GM23338 (cell line): ENCODE results near the gene SASH3. TPM values are rescaled to one million over a fixed set of nuclear protein-coding genes. Genes with fewer than 3 reads are reported as not detected.

Experiments
- ATAC-seq: fragments of 200-7000 bp; cut with Tn5 transposase; 3 replicates; pipeline ENCODE4 v1.9.1; 2020
- DNase-seq: peaks from one replicate; pipeline ENCODE4 v3.0.0-alpha.2; 2015; ENCODE audit warnings: low spot score
- H2AFZ ChIP-seq: fragments of 200-600 bp; sonication (generic); 2 replicates; pipeline ENCODE4 v1.8.0; 2016; ENCODE audit warnings: antibody characterized with exemption, mild to moderate bottlenecking, moderate library complexity
- H3F3A ChIP-seq: fragments of 200-600 bp; sonication (generic); replicated peaks from 2 replicates; pipeline ENCODE4 v1.8.0; 2017; ENCODE audit warnings: antibody characterized with exemption, mixed run types, low read depth
- H3K27ac ChIP-seq: fragments of 200-600 bp; sonication (generic); 2 replicates; pipeline ENCODE4 v1.6.1; 2016; ENCODE audit warnings: low read depth
- H3K27me3 ChIP-seq: fragments of 200-600 bp; sonication (generic); 2 replicates; pipeline ENCODE4 v1.8.0; 2016; ENCODE audit warnings: mild to moderate bottlenecking, mixed run types, moderate library complexity; ENCODE audit not compliant: insufficient read depth
- H3K36me3 ChIP-seq: fragments of 200-600 bp; sonication (generic); 2 replicates; pipeline ENCODE4 v1.8.0; 2016; ENCODE audit warnings: mild to moderate bottlenecking; ENCODE audit not compliant: insufficient read depth
- H3K4me1 ChIP-seq: fragments of 200-600 bp; sonication (generic); 2 replicates; pipeline ENCODE4 v1.8.0; 2016; ENCODE audit warnings: mild to moderate bottlenecking, moderate library complexity; ENCODE audit not compliant: insufficient read depth
- H3K4me2 ChIP-seq: fragments of 200-600 bp; sonication (generic); 2 replicates; pipeline ENCODE4 v1.7.1; 2017; ENCODE audit warnings: mixed run types
- H3K4me3 ChIP-seq: fragments of 200-600 bp; sonication (generic); 2 replicates; pipeline ENCODE4 v1.6.1; 2016; ENCODE audit warnings: mixed run types
- H3K79me2 ChIP-seq: fragments of 200-600 bp; sonication (generic); replicated peaks from 2 replicates; pipeline ENCODE4 v1.8.0; 2017; ENCODE audit warnings: mild to moderate bottlenecking; ENCODE audit not compliant: insufficient read depth
- H3K9me2 ChIP-seq: fragments of 200-600 bp; sonication (generic); 2 replicates; pipeline ENCODE4 v1.8.0; 2017; ENCODE audit not compliant: insufficient read depth
- H4K20me1 ChIP-seq: fragments of 200-600 bp; sonication (generic); replicated peaks from 2 replicates; pipeline ENCODE4 v1.8.0; 2017; ENCODE audit warnings: mild to moderate bottlenecking; ENCODE audit not compliant: insufficient read depth
- H3K27ac Mint-ChIP-seq: 2 replicates; pipeline ENCODE4 v1.8.0; 2020; ENCODE audit warnings: inconsistent platforms, mild to moderate bottlenecking, moderate library complexity, mixed read lengths
- H3K27me3 Mint-ChIP-seq: 3 replicates; pipeline ENCODE4 v1.8.0; 2022; ENCODE audit warnings: low read depth, mild to moderate bottlenecking, moderate library complexity, mixed read lengths, inconsistent platforms; ENCODE audit not compliant: insufficient read depth, poor library complexity
- H3K36me3 Mint-ChIP-seq: 3 replicates; pipeline ENCODE4 v1.8.0; 2021; ENCODE audit warnings: low read depth, mild to moderate bottlenecking, inconsistent platforms, moderate library complexity, mixed read lengths
- H3K4me1 Mint-ChIP-seq: 3 replicates; pipeline ENCODE4 v1.8.0; 2020; ENCODE audit warnings: mild to moderate bottlenecking, inconsistent platforms, mixed read lengths
- H3K4me3 Mint-ChIP-seq: 3 replicates; pipeline ENCODE4 v1.8.0; 2021; ENCODE audit warnings: moderate library complexity, mild to moderate bottlenecking, inconsistent platforms, mixed read lengths
- H3K9me3 Mint-ChIP-seq: 3 replicates; pipeline ENCODE4 v1.8.0; 2020; ENCODE audit warnings: moderate library complexity, mild to moderate bottlenecking, inconsistent platforms, mixed read lengths
- CREB1 ChIP-seq: fragments of 250-450 bp; sonication (Bioruptor Pico); IDR thresholded peaks from 2 replicates; pipeline ENCODE4 v1.5.0; 2020; ENCODE audit warnings: low read depth, mild to moderate bottlenecking, moderate library complexity
- EZH2 ChIP-seq: fragments of 200-600 bp; sonication (generic); IDR thresholded peaks from one replicate; pipeline ENCODE4 v1.8.0; 2017; ENCODE audit warnings: antibody characterized with exemption, mild to moderate bottlenecking, low read depth; ENCODE audit not compliant: unreplicated experiment
- EZH2phosphoT487 ChIP-seq: fragments of 200-600 bp; sonication (generic); IDR thresholded peaks from one replicate; pipeline ENCODE4 v1.8.1; 2018; ENCODE audit warnings: antibody characterized with exemption; ENCODE audit not compliant: unreplicated experiment
- JUNB ChIP-seq: IDR thresholded peaks from one replicate; pipeline ENCODE4 v1.6.1; 2016; ENCODE audit warnings: antibody characterized with exemption; ENCODE audit not compliant: unreplicated experiment
- NANOG ChIP-seq: IDR thresholded peaks from 2 replicates; pipeline ENCODE4 v1.6.1; 2016; ENCODE audit warnings: antibody characterized with exemption, borderline replicate concordance
- POLR2AphosphoS5 ChIP-seq: IDR thresholded peaks from 2 replicates; pipeline ENCODE4 v1.6.1; 2016; ENCODE audit warnings: antibody characterized with exemption, low read depth
- STAT1 ChIP-seq: IDR thresholded peaks from one replicate; pipeline ENCODE4 v1.6.1; 2016; ENCODE audit warnings: antibody characterized with exemption; ENCODE audit not compliant: unreplicated experiment
- ZNF114 ChIP-seq: fragments of 250-450 bp; sonication (Bioruptor Pico); IDR thresholded peaks from 2 replicates; pipeline ENCODE4 v1.5.0; 2020; ENCODE audit warnings: mild to moderate bottlenecking, moderate library complexity
- ZNF331 ChIP-seq: fragments of 250-450 bp; sonication (Bioruptor Pico); IDR thresholded peaks from 2 replicates; pipeline ENCODE4 v1.5.0; 2020; ENCODE audit warnings: low read depth, mild to moderate bottlenecking, moderate library complexity
- polyA plus RNA-seq: library from polyadenylated mRNA; unstranded; fragments of >200 nt; fragmentation: Nextera tagmentation; extraction: Ambion mirVana; gene quantifications from 2 replicates; pipeline ENCODE4 v1.2.1, GENCODE V29; 2016
- total RNA-seq: library from RNA; depleted of rRNA; stranded (reverse); fragments of >200 nt; shearing (Covaris generic); gene quantifications from 2 replicates; pipeline ENCODE4 v1.2.3, GENCODE V29; 2014
- TF ChIP-seq, protein P1 (sequence below), 2 experiments: fragments of 200-600 bp in 1 of 2; sonication (generic) in 1 of 2; conservative IDR thresholded peaks; 2 replicates each; pipeline versions ENCODE4 v1.5.1 to v1.6.1; 2016 to 2017; ENCODE audit warnings: antibody characterized with exemption in 2 of 2, low read depth in 2 of 2, mild to moderate bottlenecking in 2 of 2, moderate library complexity in 1 of 2
- TF ChIP-seq, protein P2 (sequence below): IDR thresholded peaks from one replicate; pipeline ENCODE4 v1.6.1; 2018; ENCODE audit warnings: antibody characterized with exemption; ENCODE audit not compliant: unreplicated experiment
- TF ChIP-seq, protein P3 (sequence below): IDR thresholded peaks from 2 replicates; pipeline ENCODE4 v1.6.1; 2016; ENCODE audit warnings: antibody characterized with exemption
- TF ChIP-seq, protein P4 (sequence below): fragments of 250-450 bp; sonication (Bioruptor Pico); IDR thresholded peaks from 2 replicates; pipeline ENCODE4 v1.5.0; 2020; ENCODE audit warnings: mild to moderate bottlenecking, moderate library complexity

The SASH3 gene
- total and polyA plus RNA-seq, 2 experiments from 2014 or later: 0.18 TPM; not detected in 1

DNA sequence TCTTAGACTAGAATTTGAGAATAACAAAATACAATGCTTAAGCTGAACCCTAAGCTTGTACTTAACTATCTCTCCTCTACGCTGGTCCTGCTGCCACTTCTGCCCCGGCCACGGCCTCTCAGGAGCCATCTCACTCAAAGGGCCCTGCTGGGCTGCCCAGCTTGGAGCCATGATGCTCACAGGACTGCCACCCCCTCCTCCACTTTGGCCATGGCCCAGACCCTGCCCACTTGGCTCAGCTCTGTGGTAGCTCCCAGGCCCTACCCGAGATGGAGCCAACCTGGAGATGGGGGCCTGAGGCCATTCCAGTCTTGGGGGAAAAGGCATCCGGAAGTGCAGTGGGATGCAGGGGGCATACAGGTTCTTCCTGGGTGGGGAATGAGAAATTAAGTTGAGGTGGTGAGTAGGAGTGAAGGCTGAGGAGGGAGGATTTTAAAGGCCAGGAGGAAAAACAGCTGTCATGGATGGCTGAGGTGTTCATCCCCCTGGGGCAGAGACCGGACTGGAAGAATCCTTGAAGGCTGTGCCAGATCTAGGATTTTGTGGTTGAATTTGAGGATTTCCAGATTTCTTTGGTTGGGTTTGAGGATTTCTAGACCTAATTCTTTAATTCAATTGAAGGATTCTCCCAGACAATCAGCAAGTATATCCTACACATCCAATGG is 824 bp downstream of the SASH3 start:
- Histone ChIP-seq H3K4me1 (no peaks in the 10 kb centered on the region), H2AFZ (no peak overlapping the region), H3K4me2 (no peak overlapping the region), H3K27me3 (no peaks in the 10 kb centered on the region), H4K20me1 (no peaks in the 10 kb centered on the region), H3K79me2 (no peaks in the 10 kb centered on the region), H3K36me3 (no peaks in the 10 kb centered on the region), H3K27ac (no peak overlapping the region), H3F3A (no peaks in the 10 kb centered on the region), H3K4me3 (no peak overlapping the region), H3K9me2 (no peaks in the 10 kb centered on the region)
- Mint-ChIP-seq H3K27me3 (no peaks in the 10 kb centered on the region), H3K36me3 (no peaks in the 10 kb centered on the region), H3K9me3 (no peaks in the 10 kb centered on the region), H3K4me1 (no peaks in the 10 kb centered on the region; the same call in 1 of the 3 replicates), H3K4me3 (no peak overlapping the region), H3K27ac (no peak overlapping the region)
- DNase-seq (no peak), ATAC-seq (no peak)
- TF ChIP-seq, protein P1, sequence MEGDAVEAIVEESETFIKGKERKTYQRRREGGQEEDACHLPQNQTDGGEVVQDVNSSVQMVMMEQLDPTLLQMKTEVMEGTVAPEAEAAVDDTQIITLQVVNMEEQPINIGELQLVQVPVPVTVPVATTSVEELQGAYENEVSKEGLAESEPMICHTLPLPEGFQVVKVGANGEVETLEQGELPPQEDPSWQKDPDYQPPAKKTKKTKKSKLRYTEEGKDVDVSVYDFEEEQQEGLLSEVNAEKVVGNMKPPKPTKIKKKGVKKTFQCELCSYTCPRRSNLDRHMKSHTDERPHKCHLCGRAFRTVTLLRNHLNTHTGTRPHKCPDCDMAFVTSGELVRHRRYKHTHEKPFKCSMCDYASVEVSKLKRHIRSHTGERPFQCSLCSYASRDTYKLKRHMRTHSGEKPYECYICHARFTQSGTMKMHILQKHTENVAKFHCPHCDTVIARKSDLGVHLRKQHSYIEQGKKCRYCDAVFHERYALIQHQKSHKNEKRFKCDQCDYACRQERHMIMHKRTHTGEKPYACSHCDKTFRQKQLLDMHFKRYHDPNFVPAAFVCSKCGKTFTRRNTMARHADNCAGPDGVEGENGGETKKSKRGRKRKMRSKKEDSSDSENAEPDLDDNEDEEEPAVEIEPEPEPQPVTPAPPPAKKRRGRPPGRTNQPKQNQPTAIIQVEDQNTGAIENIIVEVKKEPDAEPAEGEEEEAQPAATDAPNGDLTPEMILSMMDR (conservative IDR thresholded peaks at IDR 0.05; ENCODE audit: low read depth in 2 of 2): no peak
- TF ChIP-seq NANOG (no peak), EZH2phosphoT487 (no peak), ZNF114 (CRISPR knock-in tag) (no peak), EZH2 (no peak), ZNF331 (CRISPR knock-in tag) (no peak), CREB1 (CRISPR knock-in tag) (no peak), POLR2AphosphoS5 (no peak), STAT1 (no peak), JUNB (no peak)
- TF ChIP-seq, protein P2, sequence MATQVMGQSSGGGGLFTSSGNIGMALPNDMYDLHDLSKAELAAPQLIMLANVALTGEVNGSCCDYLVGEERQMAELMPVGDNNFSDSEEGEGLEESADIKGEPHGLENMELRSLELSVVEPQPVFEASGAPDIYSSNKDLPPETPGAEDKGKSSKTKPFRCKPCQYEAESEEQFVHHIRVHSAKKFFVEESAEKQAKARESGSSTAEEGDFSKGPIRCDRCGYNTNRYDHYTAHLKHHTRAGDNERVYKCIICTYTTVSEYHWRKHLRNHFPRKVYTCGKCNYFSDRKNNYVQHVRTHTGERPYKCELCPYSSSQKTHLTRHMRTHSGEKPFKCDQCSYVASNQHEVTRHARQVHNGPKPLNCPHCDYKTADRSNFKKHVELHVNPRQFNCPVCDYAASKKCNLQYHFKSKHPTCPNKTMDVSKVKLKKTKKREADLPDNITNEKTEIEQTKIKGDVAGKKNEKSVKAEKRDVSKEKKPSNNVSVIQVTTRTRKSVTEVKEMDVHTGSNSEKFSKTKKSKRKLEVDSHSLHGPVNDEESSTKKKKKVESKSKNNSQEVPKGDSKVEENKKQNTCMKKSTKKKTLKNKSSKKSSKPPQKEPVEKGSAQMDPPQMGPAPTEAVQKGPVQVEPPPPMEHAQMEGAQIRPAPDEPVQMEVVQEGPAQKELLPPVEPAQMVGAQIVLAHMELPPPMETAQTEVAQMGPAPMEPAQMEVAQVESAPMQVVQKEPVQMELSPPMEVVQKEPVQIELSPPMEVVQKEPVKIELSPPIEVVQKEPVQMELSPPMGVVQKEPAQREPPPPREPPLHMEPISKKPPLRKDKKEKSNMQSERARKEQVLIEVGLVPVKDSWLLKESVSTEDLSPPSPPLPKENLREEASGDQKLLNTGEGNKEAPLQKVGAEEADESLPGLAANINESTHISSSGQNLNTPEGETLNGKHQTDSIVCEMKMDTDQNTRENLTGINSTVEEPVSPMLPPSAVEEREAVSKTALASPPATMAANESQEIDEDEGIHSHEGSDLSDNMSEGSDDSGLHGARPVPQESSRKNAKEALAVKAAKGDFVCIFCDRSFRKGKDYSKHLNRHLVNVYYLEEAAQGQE: no peak
- TF ChIP-seq, protein P3, sequence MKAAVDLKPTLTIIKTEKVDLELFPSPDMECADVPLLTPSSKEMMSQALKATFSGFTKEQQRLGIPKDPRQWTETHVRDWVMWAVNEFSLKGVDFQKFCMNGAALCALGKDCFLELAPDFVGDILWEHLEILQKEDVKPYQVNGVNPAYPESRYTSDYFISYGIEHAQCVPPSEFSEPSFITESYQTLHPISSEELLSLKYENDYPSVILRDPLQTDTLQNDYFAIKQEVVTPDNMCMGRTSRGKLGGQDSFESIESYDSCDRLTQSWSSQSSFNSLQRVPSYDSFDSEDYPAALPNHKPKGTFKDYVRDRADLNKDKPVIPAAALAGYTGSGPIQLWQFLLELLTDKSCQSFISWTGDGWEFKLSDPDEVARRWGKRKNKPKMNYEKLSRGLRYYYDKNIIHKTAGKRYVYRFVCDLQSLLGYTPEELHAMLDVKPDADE: no peak
- TF ChIP-seq, protein P4, sequence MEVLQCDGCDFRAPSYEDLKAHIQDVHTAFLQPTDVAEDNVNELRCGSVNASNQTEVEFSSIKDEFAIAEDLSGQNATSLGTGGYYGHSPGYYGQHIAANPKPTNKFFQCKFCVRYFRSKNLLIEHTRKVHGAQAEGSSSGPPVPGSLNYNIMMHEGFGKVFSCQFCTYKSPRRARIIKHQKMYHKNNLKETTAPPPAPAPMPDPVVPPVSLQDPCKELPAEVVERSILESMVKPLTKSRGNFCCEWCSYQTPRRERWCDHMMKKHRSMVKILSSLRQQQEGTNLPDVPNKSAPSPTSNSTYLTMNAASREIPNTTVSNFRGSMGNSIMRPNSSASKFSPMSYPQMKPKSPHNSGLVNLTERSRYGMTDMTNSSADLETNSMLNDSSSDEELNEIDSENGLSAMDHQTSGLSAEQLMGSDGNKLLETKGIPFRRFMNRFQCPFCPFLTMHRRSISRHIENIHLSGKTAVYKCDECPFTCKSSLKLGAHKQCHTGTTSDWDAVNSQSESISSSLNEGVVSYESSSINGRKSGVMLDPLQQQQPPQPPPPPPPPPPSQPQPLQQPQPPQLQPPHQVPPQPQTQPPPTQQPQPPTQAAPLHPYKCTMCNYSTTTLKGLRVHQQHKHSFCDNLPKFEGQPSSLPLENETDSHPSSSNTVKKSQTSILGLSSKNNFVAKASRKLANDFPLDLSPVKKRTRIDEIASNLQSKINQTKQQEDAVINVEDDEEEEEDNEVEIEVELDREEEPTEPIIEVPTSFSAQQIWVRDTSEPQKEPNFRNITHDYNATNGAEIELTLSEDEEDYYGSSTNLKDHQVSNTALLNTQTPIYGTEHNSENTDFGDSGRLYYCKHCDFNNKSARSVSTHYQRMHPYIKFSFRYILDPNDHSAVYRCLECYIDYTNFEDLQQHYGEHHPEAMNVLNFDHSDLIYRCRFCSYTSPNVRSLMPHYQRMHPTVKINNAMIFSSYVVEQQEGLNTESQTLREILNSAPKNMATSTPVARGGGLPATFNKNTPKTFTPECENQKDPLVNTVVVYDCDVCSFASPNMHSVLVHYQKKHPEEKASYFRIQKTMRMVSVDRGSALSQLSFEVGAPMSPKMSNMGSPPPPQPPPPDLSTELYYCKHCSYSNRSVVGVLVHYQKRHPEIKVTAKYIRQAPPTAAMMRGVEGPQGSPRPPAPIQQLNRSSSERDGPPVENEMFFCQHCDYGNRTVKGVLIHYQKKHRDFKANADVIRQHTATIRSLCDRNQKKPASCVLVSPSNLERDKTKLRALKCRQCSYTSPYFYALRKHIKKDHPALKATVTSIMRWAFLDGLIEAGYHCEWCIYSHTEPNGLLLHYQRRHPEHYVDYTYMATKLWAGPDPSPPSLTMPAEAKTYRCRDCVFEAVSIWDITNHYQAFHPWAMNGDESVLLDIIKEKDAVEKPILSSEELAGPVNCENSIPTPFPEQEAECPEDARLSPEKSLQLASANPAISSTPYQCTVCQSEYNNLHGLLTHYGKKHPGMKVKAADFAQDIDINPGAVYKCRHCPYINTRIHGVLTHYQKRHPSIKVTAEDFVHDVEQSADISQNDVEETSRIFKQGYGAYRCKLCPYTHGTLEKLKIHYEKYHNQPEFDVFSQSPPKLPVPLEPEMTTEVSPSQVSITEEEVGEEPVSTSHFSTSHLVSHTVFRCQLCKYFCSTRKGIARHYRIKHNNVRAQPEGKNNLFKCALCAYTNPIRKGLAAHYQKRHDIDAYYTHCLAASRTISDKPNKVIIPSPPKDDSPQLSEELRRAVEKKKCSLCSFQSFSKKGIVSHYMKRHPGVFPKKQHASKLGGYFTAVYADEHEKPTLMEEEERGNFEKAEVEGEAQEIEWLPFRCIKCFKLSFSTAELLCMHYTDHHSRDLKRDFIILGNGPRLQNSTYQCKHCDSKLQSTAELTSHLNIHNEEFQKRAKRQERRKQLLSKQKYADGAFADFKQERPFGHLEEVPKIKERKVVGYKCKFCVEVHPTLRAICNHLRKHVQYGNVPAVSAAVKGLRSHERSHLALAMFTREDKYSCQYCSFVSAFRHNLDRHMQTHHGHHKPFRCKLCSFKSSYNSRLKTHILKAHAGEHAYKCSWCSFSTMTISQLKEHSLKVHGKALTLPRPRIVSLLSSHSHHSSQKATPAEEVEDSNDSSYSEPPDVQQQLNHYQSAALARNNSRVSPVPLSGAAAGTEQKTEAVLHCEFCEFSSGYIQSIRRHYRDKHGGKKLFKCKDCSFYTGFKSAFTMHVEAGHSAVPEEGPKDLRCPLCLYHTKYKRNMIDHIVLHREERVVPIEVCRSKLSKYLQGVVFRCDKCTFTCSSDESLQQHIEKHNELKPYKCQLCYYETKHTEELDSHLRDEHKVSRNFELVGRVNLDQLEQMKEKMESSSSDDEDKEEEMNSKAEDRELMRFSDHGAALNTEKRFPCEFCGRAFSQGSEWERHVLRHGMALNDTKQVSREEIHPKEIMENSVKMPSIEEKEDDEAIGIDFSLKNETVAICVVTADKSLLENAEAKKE (CRISPR knock-in tag): no peak
